ENCODE results near the gene TCEAL9.
"Not testable (repeated sequence)": the region's sequence is repeated elsewhere in the genome, so short reads cannot be mapped to it uniquely, and the experiment has no call there.

Gene TCEAL9

GRCh38 chrX:103376118-103376978 is 20.0 kb downstream of the TCEAL9 start, which contains the start of gene BEX3:
TSS of gene BEX3 (plus strand) at chrX:103376538. CDS start at chrX:103377522, 984 bp downstream.
- peak; percentile 62 for DNase-seq
- H3K9me3 ChIP-seq (ENCODE audit: severe bottlenecking): no peaks in the 10 kb centered on the region
- no peaks in the 10 kb centered on the region for H3K36me3 ChIP-seq
- peaks cover 2% of the 10 kb centered on the region for H3K27me3 ChIP-seq (ENCODE audit: insufficient read depth, low read depth, severe bottlenecking)
- H3K4me3 ChIP-seq (ENCODE audit: low read depth, low read length): peak within 1 kb of the TSS; percentile 54
- H3K27ac ChIP-seq: peak within 1 kb of the TSS; percentile 63
- no peak for TF ChIP-seq CTCF (IDR thresholded peaks at IDR 0.05; ENCODE audit: low read depth, low read length)

GRCh38 chrX:103376979-103377324 is 20.6 kb downstream of the TCEAL9 start:
- TF ChIP-seq CTCF (IDR thresholded peaks at IDR 0.05; ENCODE audit: low read depth, low read length): no peak
- Histone ChIP-seq H3K36me3 (no peaks in the 10 kb centered on the region), H3K4me3 (ENCODE audit: low read depth, low read length) (peak overlapping the region; percentile 43), H3K9me3 (ENCODE audit: severe bottlenecking) (no peaks in the 10 kb centered on the region), H3K27me3 (ENCODE audit: insufficient read depth, low read depth, severe bottlenecking) (peaks cover 2% of the 10 kb centered on the region), H3K27ac (peak overlapping the region; percentile 48)
- DNase-seq: peak; percentile 8

- no peak for DNase-seq
Measured at GRCh38 chrX:103378990-103379389, 22.7 kb downstream of the TCEAL9 start.

GRCh38 chrX:103382877-103383276 is 26.6 kb downstream of the TCEAL9 start:
- Histone ChIP-seq H3K27me3 (ENCODE audit: insufficient read depth, low read depth, severe bottlenecking) (no peaks in the 10 kb centered on the region), H3K36me3 (no peaks in the 10 kb centered on the region), H3K27ac (no peak overlapping the region), H3K9me3 (ENCODE audit: severe bottlenecking) (no peaks in the 10 kb centered on the region), H3K4me3 (ENCODE audit: low read depth, low read length) (no peak overlapping the region)
- TF ChIP-seq CTCF (IDR thresholded peaks at IDR 0.05; ENCODE audit: low read depth, low read length): no peak
- DNase-seq: no peak

More at GRCh38 chrX:103378990-103379389, 22.7 kb downstream of the TCEAL9 start:
- H3K9me3 ChIP-seq (ENCODE audit: severe bottlenecking): no peaks in the 10 kb centered on the region
- no peaks in the 10 kb centered on the region for H3K36me3 ChIP-seq
- no peak overlapping the region for H3K4me3 ChIP-seq (ENCODE audit: low read depth, low read length)
- TF ChIP-seq CTCF (IDR thresholded peaks at IDR 0.05; ENCODE audit: low read depth, low read length): no peak
- peaks cover 2% of the 10 kb centered on the region for H3K27me3 ChIP-seq (ENCODE audit: insufficient read depth, low read depth, severe bottlenecking)
- H3K27ac ChIP-seq: no peak overlapping the region

GRCh38 chrX:103384672-103385071 is 28.4 kb downstream of the TCEAL9 start:
- H3K36me3 ChIP-seq: no peaks in the 10 kb centered on the region
- H3K27me3 ChIP-seq (ENCODE audit: insufficient read depth, low read depth, severe bottlenecking): no peaks in the 10 kb centered on the region
- no peak overlapping the region for H3K27ac ChIP-seq
- no peak for DNase-seq
- H3K9me3 ChIP-seq (ENCODE audit: severe bottlenecking): no peaks in the 10 kb centered on the region
- H3K4me3 ChIP-seq (ENCODE audit: low read depth, low read length): no peak overlapping the region
- TF ChIP-seq CTCF (IDR thresholded peaks at IDR 0.05; ENCODE audit: low read depth, low read length): no peak

- H3K9me3 ChIP-seq (ENCODE audit: severe bottlenecking); DNase-seq; H3K4me3 ChIP-seq (ENCODE audit: low read depth, low read length); H3K36me3 ChIP-seq; H3K27me3 ChIP-seq (ENCODE audit: insufficient read depth, low read depth, severe bottlenecking); H3K27ac ChIP-seq: not testable (repeated sequence)
Measured at GRCh38 chrX:103385283-103385830, 29.1 kb downstream of the TCEAL9 start.
